GM21390 (cell line): ENCODE results near the gene VPS45.
"Not testable (repeated sequence)": the region's sequence is repeated elsewhere in the genome, so short reads cannot be mapped to it uniquely, and the experiment has no call there.

Experiments used
- ATAC-seq: cut with Tn5 transposase; IDR thresholded peaks from one replicate; pipeline ENCODE4 v1.9.1; 2021; ENCODE audit not compliant: unreplicated experiment

The VPS45 gene

GRCh38 chr1:150126811-150127210, 59.2 kb downstream of the VPS45 start:
- no peak for ATAC-seq

- ATAC-seq, result no peak
Measured at GRCh38 chr1:150127464-150127863, 59.9 kb downstream of the VPS45 start.

- no peak for ATAC-seq
Measured at GRCh38 chr1:150127868-150128267, 60.3 kb downstream of the VPS45 start.

- ATAC-seq, result no peak
Measured at GRCh38 chr1:150132372-150132771, 64.8 kb downstream of the VPS45 start.

- no peak for ATAC-seq
Measured at GRCh38 chr1:150134537-150134936, 67.0 kb downstream of the VPS45 start.

- not testable (repeated sequence) for ATAC-seq
Measured at GRCh38 chr1:150135400-150135799, 67.8 kb downstream of the VPS45 start.

- ATAC-seq, result no peak
Measured at GRCh38 chr1:150138044-150138443, 70.5 kb downstream of the VPS45 start.

- ATAC-seq, result no peak
Measured at GRCh38 chr1:150141452-150141851, 73.9 kb downstream of the VPS45 start.

GRCh38 chr1:150142083-150142482, 74.5 kb downstream of the VPS45 start:
- no peak for ATAC-seq

GRCh38 chr1:150144606-150145005, 77.0 kb downstream of the VPS45 start:
- no peak for ATAC-seq

- not testable (repeated sequence) for ATAC-seq
Measured at GRCh38 chr1:150146016-150146415, 78.4 kb downstream of the VPS45 start.

GRCh38 chr1:150146849-150147542, 79.4 kb downstream of the VPS45 start:
- no peak for ATAC-seq

- ATAC-seq, result no peak
Measured at GRCh38 chr1:150148837-150149270, 81.3 kb downstream of the VPS45 start.

- peak; percentile 58 for ATAC-seq
Measured at GRCh38 chr1:150149271-150150132, 81.9 kb downstream of the VPS45 start, which contains the start of gene PLEKHO1. Gene PLEKHO1, plus strand, starts transcription at chr1:150149916. Its CDS starts 342 bp downstream, at chr1:150150258.

GRCh38 chr1:150150133-150151021, 82.8 kb downstream of the VPS45 start:
- ATAC-seq, result no peak

GRCh38 chr1:150151291-150152181, 84.0 kb downstream of the VPS45 start:
- no peak for ATAC-seq

- no peak for ATAC-seq
Measured at GRCh38 chr1:150152182-150152536, 84.6 kb downstream of the VPS45 start.

GRCh38 chr1:150152772-150153456, 85.3 kb downstream of the VPS45 start:
- ATAC-seq, result no peak

GRCh38 chr1:150154143-150154542, 86.6 kb downstream of the VPS45 start:
- ATAC-seq, result no peak
